Thymus (tissue), 11 donors: ENCODE measurements around the gene KIF3A. TPM values are rescaled to one million over a fixed set of nuclear protein-coding genes. Genes with fewer than 3 reads are reported as not detected.

Source experiments
- DNase-seq, 9 donors: peaks; one replicate each; pipeline ENCODE4 v3.0.0-alpha.2; 2013; ENCODE audit warnings: low spot score in 9 of 9, low read depth in 6 of 9, missing footprints in 1 of 9
- H3K27ac ChIP-seq, 2 donors: one replicate each; pipeline ENCODE4 v1.5.1; 2013; ENCODE audit warnings: control low read depth in 1 of 2, low read depth in 1 of 2, low read length in 1 of 2, mild to moderate bottlenecking in 1 of 2, moderate library complexity in 1 of 2
- H3K27me3 ChIP-seq, 2 donors: one replicate each; pipeline ENCODE4 v1.5.1; 2013; ENCODE audit warnings: low read length in 1 of 2; ENCODE audit not compliant: control insufficient read depth in 2 of 2, insufficient read depth in 1 of 2
- H3K36me3 ChIP-seq, 2 donors: one replicate each; pipeline ENCODE4 v1.5.1; 2013; ENCODE audit warnings: low read length in 1 of 2, mild to moderate bottlenecking in 1 of 2, moderate library complexity in 1 of 2; ENCODE audit not compliant: control insufficient read depth in 2 of 2, insufficient read depth in 2 of 2
- H3K4me1 ChIP-seq, 2 donors: one replicate each; pipeline ENCODE4 v1.5.1; 2013; ENCODE audit warnings: low read length in 2 of 2; ENCODE audit not compliant: control insufficient read depth in 2 of 2, insufficient read depth in 2 of 2
- H3K4me3 ChIP-seq, 2 donors: one replicate each; pipeline ENCODE4 v1.5.1; 2013; ENCODE audit warnings: low read length in 2 of 2, control low read depth in 1 of 2, mild to moderate bottlenecking in 1 of 2
- H3K9me3 ChIP-seq, 2 donors: one replicate each; pipeline ENCODE4 v1.5.1; 2013; ENCODE audit warnings: low read length in 1 of 2, mild to moderate bottlenecking in 1 of 2; ENCODE audit not compliant: control insufficient read depth in 2 of 2, insufficient read depth in 1 of 2
- WGBS: extraction: QIAGEN DNeasy Blood & Tissue Kit; methylation state at CpG from one replicate; pipeline ENCODE4 v1.1.7; 2013; 5-methylcytosine and 5-hydroxymethylcytosine counted together
- polyA plus RNA-seq: library from polyadenylated mRNA; stranded (reverse); fragments of 200-250 nt; gene quantifications from one replicate; pipeline ENCODE4 v1.2.3, GENCODE V29; 2013
- total RNA-seq: library from RNA; stranded (reverse); fragments of 120-200 nt; gene quantifications from one replicate; pipeline ENCODE4 v1.2.4, GENCODE V29; 2013
- donor health status: healthy.

KIF3A gene
- total and polyA plus RNA-seq, 2 donors, result 6.6 to 9.9 TPM

GRCh38 chr5:132746592-132746953, 9.2 kb upstream of the KIF3A start:
- no peak for DNase-seq
- Histone ChIP-seq H3K27ac (no peak overlapping the region), H3K27me3 (peaks cover 3 to 24% of the 10 kb centered on the region in 2 donors), H3K9me3 (peaks cover 0 to 4% of the 10 kb centered on the region in 2 donors), H3K4me1 (peaks cover 9 to 20% of the 10 kb centered on the region in 2 donors), H3K36me3 (no peaks in the 10 kb centered on the region), H3K4me3 (peak overlapping the region; percentile 54 to 56)
- 28% methylated on average over 3 of the region's 3 CpGs for WGBS

- no peak overlapping the region for H3K27ac ChIP-seq
- peaks cover 3 to 24% of the 10 kb centered on the region in 2 donors for H3K27me3 ChIP-seq
- H3K4me3 ChIP-seq, result no peak overlapping the region
- no peak for DNase-seq
- 96% methylated on average over 2 of the region's 2 CpGs for WGBS
- no peaks in the 10 kb centered on the region for H3K36me3 ChIP-seq
- H3K4me1 ChIP-seq, result peaks cover 9 to 17% of the 10 kb centered on the region in 2 donors
- H3K9me3 ChIP-seq, result peaks cover 0 to 4% of the 10 kb centered on the region in 2 donors
Measured at GRCh38 chr5:132744659-132745058, 7.3 kb upstream of the KIF3A start.

GRCh38 chr5:132742626-132743025, 5.3 kb upstream of the KIF3A start:
- no peaks in the 10 kb centered on the region for H3K36me3 ChIP-seq
- H3K4me3 ChIP-seq, result no peak overlapping the region
- peaks cover 0 to 4% of the 10 kb centered on the region in 2 donors for H3K9me3 ChIP-seq
- DNase-seq, result no peak
- H3K4me1 ChIP-seq, result peaks cover 4 to 6% of the 10 kb centered on the region in 2 donors
- H3K27me3 ChIP-seq, result peaks cover 3 to 19% of the 10 kb centered on the region in 2 donors
- H3K27ac ChIP-seq, result no peak overlapping the region
- 95% methylated on average over 5 of the region's 5 CpGs for WGBS

- H3K4me3 ChIP-seq, result no peak overlapping the region
- no peak for DNase-seq
- WGBS, result 99% methylated on average over 2 of the region's 2 CpGs
- H3K27me3 ChIP-seq, result peaks cover 3 to 16% of the 10 kb centered on the region in 2 donors
- H3K27ac ChIP-seq, result no peak overlapping the region
- peaks cover 0 to 4% of the 10 kb centered on the region in 2 donors for H3K9me3 ChIP-seq
- no peaks in the 10 kb centered on the region for H3K36me3 ChIP-seq
- H3K4me1 ChIP-seq, result peaks cover 3 to 6% of the 10 kb centered on the region in 2 donors
Measured at GRCh38 chr5:132742158-132742557, 4.8 kb upstream of the KIF3A start.

- no peak overlapping the region for H3K27ac ChIP-seq
- peaks cover 6 to 7% of the 10 kb centered on the region in 2 donors for H3K4me1 ChIP-seq
- peaks cover 0 to 3% of the 10 kb centered on the region in 2 donors for H3K27me3 ChIP-seq
- DNase-seq, result no peak
- H3K9me3 ChIP-seq, result peaks cover 0 to 4% of the 10 kb centered on the region in 2 donors
- no peaks in the 10 kb centered on the region for H3K36me3 ChIP-seq
- no peak overlapping the region for H3K4me3 ChIP-seq
- 94% methylated on average over 1 of the region's 1 CpG for WGBS
Measured at GRCh38 chr5:132739232-132739631, 1.9 kb upstream of the KIF3A start.

- H3K27me3 ChIP-seq, result peaks cover 0 to 3% of the 10 kb centered on the region in 2 donors
Measured at GRCh38 chr5:132737982-132738681, 786 bp upstream of the KIF3A start.

GRCh38 chr5:132734687-132735086, 2.7 kb downstream of the KIF3A start:
- Histone ChIP-seq H3K4me1 (peaks cover 6 to 7% of the 10 kb centered on the region in 2 donors), H3K27me3 (no peaks in the 10 kb centered on the region), H3K36me3 (peaks cover 0 to 4% of the 10 kb centered on the region in 2 donors), H3K4me3 (no peak overlapping the region), H3K9me3 (no peaks in the 10 kb centered on the region), H3K27ac (no peak overlapping the region)
- WGBS, result 99% methylated on average over 2 of the region's 2 CpGs
- no peak for DNase-seq

More at GRCh38 chr5:132737982-132738681, 786 bp upstream of the KIF3A start:
- H3K36me3 ChIP-seq, result no peaks in the 10 kb centered on the region
- H3K4me1 ChIP-seq, result peaks cover 6 to 7% of the 10 kb centered on the region in 2 donors
- WGBS, result 88% methylated on average over 9 of the region's 9 CpGs
- peaks cover 0 to 4% of the 10 kb centered on the region in 2 donors for H3K9me3 ChIP-seq
- H3K27ac ChIP-seq, result no peak overlapping the region
- DNase-seq, result no peak
- H3K4me3 ChIP-seq, result no peak overlapping the region

- Histone ChIP-seq H3K27ac (no peak overlapping the region), H3K9me3 (no peaks in the 10 kb centered on the region), H3K27me3 (no peaks in the 10 kb centered on the region), H3K4me1 (peaks cover 6 to 7% of the 10 kb centered on the region in 2 donors), H3K36me3 (peaks cover 0 to 4% of the 10 kb centered on the region in 2 donors), H3K4me3 (no peak overlapping the region)
- no peak for DNase-seq
- WGBS, result 97% methylated on average over 2 of the region's 2 CpGs
Measured at GRCh38 chr5:132733499-132734148, 3.7 kb downstream of the KIF3A start.

GRCh38 chr5:132729896-132730295, 7.5 kb downstream of the KIF3A start:
- no peak overlapping the region for H3K4me3 ChIP-seq
- WGBS, result 99% methylated on average over 10 of the region's 10 CpGs
- H3K9me3 ChIP-seq, result no peaks in the 10 kb centered on the region
- peaks cover 0 to 12% of the 10 kb centered on the region in 2 donors for H3K36me3 ChIP-seq
- no peaks in the 10 kb centered on the region for H3K27me3 ChIP-seq
- H3K4me1 ChIP-seq, result no peaks in the 10 kb centered on the region
- no peak overlapping the region for H3K27ac ChIP-seq
- DNase-seq, result no peak
